GM12874 (cell line): ENCODE measurements around the gene TGFBR2.

ENCODE experiments used
- TF ChIP-seq, protein P1 (sequence below): IDR thresholded peaks from 2 replicates; pipeline ENCODE4 v1.5.1; 2011; ENCODE audit warnings: low read depth, mild to moderate bottlenecking, control low read depth, low read length, moderate library complexity; ENCODE audit not compliant: insufficient read depth

TGFBR2 gene

DNA sequence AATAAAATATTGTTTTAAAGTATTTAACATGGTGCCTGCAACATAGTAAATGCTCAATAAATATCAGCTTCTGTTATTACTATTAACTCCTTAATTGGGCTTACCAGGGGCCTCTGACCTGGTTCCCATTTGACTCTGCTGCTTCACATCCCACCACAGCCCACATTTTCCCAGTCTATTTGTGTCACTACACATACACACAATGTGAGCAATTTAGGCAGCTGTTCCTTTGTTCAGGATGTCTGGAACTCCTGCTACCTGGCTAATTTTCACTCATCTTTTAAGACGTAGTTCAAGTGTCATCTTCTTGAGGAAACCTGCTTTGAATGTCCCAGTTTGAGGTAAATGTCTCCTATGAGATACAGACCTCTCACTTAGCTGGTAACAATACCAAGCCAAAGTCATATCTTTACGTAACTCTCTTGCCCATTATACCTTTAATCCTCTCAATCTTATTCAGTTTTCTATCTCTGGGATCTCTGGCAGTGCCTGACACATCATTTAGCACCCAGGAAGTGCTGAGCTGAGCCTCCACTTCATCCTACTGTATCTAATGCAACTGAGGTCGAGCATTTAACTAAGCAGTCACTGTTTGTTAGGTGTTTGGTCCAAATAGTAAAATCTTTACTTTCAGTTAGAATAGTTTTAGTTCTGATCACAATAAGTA lies 4.4 kb downstream of the TGFBR2 start:
- TF ChIP-seq, protein P1, sequence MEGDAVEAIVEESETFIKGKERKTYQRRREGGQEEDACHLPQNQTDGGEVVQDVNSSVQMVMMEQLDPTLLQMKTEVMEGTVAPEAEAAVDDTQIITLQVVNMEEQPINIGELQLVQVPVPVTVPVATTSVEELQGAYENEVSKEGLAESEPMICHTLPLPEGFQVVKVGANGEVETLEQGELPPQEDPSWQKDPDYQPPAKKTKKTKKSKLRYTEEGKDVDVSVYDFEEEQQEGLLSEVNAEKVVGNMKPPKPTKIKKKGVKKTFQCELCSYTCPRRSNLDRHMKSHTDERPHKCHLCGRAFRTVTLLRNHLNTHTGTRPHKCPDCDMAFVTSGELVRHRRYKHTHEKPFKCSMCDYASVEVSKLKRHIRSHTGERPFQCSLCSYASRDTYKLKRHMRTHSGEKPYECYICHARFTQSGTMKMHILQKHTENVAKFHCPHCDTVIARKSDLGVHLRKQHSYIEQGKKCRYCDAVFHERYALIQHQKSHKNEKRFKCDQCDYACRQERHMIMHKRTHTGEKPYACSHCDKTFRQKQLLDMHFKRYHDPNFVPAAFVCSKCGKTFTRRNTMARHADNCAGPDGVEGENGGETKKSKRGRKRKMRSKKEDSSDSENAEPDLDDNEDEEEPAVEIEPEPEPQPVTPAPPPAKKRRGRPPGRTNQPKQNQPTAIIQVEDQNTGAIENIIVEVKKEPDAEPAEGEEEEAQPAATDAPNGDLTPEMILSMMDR, result no peak

DNA sequence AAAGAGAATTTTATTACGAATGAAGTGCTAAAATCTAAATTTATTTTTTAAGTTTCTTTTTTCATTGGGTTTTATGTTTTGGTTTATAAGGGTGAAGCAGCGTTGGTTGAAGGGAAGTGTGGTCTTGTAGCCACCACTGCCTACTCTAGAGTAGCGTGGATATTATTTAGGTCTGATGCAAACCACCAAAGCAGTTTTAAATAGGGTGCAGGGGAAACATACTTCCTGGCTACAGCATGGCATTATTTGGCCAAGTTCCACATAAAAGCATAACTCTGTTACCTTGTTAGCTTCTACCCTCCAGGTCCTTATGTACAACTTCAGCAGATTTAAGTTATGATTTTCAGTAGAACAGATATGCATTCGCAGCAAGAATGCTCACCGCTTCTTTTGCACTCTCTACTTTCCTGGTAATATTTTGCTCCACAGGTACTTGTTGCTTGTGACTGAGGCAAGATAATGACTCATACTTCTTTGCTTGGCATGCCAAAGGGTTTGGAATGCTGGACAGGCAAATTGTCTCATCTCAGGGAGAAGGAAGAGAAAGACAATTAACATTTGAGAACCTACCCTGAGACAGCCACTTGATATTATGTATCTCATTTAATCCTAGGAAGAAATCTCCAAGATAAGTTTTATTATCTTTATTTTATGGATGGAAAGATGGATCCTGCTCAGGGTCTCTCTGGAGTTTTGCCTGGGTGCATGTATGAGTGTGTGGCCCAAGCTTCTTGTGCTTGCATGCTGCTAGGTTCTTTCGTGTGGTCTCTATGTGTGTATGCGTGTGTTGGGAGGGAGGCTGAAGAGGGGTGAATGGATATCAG lies 5.4 kb downstream of the TGFBR2 start:
- TF ChIP-seq, protein P1, result no peak

DNA sequence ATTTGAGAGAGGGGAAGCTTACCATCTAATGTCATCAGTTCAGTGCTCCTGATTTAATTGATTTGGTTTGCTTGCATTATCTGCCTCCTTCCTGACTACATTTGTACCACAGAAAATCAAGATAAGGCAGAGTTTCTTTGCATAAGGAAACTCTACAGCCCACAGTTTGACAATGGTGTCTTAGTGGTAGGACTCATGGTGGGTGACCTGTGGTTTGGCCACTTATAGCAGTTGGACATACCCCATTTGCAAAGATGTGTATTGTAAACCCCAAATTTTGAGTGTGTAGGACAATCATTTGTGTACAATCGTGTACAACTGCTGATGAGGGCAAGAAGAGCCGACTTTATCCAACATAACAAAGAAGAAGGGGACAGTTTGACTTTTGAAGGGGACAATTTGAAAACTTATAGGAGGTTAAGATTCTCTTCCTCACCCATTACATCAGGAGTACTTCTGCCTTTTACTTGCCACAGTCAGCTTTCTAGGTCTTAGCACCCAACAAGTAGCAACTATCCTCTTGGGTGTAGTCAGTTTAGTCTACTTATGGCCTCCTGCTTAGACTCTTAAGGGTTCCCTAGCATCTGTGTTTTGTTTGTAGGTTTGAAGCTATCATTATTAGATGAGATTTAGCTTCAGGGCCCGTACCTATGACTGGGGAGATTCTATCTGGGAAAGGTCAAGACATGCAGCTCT lies 6.2 kb downstream of the TGFBR2 start:
- TF ChIP-seq, protein P1, result no peak

DNA sequence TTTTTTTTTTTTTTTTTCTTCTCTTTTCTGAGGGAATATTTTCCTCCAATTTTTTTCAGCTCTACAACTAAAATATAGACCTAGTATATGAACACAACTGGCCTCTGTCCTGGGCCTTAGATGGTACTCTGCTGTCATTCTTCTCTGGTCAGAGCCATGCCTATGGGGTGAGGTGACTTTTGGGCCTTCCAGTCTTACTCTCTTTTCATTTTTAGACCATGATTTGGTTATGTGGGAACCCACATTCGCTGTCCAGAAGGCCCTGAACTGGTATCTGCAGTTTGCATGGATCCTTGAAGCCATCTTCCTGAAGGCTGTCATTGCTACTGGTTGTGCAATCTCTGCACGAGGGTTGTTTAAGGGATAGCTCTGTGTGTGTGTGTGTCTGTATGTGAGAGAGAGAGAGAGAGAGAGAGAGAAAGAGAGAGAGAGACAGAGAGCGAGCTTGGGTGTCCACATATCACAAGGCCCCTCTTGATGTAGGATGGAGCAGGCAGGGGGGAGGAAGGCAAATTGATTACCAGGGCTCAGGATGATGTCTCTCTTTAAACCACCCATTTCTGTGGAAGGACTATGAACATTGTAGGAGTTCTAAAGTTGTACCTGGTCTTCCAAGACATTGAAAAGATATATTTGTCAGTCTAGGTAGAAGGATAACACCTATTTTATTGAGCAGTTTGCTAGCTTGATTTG lies 6.9 kb downstream of the TGFBR2 start:
- TF ChIP-seq, protein P1, result no peak

DNA sequence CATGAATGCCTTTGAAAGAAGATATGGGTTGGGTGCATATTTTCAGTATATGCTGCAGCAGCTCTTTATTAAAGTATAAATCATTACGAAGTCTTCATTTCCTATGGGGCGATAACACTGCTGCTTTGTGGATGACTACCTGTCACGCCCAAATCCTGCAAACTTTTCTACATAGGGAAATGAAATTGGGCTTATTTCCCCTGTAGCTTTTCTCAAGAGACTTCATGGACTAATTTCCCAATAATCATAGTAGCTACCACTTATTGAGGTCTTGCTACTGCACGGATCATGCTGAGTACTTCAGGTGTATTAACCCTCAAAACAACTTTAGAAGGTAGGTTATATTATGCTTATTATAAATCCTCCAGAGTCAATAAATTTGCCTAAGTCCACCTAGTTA lies 8.0 kb downstream of the TGFBR2 start:
- TF ChIP-seq, protein P1, result no peak

DNA sequence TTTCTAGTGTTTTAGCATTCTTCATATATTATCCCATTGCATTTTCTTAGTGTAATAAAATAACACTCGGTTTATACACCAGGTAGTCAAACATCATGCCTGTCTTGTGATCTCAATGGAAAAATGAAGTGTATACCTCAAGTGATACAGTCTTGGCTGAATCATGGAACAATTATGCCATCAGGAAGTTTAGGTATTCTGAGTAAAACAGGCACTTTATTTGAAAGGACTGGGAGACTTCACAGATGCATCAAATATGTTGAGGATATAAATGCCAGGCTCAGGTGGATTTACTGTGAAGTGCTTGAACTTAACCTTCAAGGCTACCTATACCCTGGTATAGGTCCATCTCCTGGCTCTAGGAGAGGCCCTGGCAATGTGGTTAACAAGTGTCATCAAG lies 8.5 kb downstream of the TGFBR2 start:
- TF ChIP-seq, protein P1, result no peak
